HuH-7 (cell line): ENCODE results near the gene ADCY6.

Experiments
- DNase-seq: peaks from one replicate; pipeline ENCODE4 v3.0.0; 2011; ENCODE audit warnings: low spot score

ADCY6 gene

GRCh38 chr12:48815126-48816110, 26.5 kb upstream of the ADCY6 start:
- DNase-seq = peak; percentile 90

DNA sequence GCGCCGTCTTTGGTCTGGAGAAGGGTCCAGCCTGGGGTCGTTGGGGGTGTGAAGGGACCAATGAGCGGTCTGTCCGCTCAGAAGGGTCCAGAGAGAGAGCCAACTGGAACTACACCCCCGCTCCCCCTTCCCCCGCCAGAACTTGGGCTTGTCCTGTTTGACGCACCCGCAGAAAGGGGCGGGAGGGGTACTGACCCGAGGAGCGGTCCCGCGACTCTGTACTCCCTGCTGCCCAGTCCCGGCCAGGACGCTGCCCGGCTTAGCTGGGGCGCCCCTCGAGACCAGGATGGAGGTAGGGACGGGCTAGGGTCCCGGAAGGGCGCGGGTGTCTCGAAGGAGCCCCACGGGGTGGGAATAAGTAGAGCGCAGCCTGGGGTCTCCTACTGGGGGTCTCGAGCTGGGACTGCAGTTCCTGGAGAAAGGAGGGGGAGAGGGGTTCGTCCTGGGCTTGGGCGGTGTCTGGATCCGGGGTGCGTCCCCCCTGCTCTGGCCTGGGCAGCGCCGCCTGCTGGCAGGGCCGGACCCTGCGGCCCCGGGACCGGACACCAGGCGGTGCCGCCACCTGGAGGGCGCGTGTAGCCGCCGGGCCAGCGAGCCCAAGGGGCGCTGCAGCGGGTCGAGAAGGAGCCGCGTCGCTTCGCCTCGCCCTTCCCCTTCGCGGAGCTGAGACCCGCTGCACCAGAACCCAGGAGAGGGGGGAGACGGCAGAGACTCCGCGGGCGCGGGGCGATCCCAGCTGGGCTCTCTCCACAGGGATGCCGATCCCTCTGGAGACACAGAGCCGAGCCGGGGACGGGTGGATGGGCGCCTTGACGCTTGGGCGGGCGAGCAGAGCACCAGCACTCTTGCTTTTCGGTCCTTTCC, 25.6 kb upstream of the ADCY6 start:
- peak; percentile 92 for DNase-seq

- DNase-seq = no peak
These were observed 24.8 kb upstream of the ADCY6 start for GRCh38 chr12:48813465-48814261.

- DNase-seq = no peak
These were observed 23.5 kb upstream of the ADCY6 start for GRCh38 chr12:48812389-48812788.

DNA sequence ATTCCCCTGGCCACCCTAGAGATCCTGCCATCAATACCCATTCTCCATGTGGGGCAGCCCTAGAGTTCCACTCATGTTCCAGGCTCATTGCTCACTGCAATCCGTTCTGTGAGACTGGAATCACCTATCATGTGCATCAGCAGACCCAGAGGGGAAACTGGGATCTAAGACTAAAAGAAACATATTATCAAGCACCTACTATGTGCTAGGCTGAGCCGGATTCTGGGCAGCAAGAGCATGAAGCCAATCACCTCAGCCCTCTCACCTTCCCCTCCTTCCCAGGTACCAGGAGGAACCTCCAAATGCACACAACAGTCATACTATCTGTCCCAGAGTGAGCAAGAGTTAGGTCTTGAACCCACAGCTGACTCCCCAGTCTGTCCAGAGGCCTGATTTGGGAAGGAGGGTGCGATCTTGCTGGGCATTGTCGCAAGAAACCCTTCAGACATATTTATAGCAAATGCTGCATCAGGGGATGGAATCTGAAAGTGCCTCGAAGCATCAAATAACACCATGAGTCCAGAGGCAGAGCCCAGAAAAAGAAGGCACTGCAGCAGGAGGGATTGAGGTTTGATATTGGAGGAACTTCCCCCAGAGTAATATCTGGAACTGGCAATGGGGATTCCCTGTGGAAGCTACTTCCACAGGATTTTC, 22.7 kb upstream of the ADCY6 start:
- no peak for DNase-seq

GRCh38 chr12:48810903-48811431, 22.1 kb upstream of the ADCY6 start:
- no peak for DNase-seq

- DNase-seq = no peak
These were observed 19.1 kb upstream of the ADCY6 start for GRCh38 chr12:48807981-48808380.

GRCh38 chr12:48803675-48804074, 14.8 kb upstream of the ADCY6 start:
- no peak for DNase-seq

DNA sequence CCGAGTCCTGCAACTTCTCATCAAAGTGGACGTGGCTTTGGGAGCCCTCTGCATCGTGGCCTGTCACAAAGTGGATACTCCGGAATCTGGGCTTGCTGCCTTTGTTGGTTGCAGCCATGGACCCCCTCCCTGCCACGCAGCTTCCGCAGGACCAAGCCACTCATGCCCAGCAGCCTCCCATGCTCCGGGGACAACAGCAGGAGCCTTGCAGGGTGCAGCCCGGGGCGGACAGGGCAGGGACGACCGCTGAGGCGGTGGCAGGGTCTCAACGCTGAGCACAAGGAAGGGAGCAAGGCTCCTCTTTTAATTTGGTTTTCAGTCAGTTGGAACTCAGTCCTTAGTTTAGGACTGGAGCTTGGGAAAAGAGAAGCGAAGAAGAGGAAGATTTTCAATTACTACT, 12.1 kb upstream of the ADCY6 start:
- no peak for DNase-seq

DNA sequence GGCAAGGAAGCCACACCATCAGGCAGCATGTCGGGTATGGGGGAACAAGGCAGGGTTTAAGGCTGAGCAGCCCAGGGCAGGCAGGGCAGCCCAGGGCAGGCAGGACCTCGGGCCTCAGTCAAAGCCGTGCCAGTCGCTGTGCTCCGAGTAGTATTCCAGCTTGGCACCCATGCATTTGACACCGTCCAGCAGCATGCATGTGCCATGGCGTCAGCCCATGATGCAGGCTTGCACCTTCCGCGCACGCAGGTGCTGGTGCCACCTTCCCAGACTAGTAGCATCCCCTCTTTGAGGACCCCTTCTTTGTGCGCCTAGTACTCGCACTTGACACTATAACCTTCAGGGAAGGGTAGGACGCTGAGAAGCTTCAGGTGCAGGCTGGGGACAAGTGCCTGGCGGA, 11.6 kb upstream of the ADCY6 start:
- DNase-seq = no peak

- no peak for DNase-seq
These were observed 8.1 kb upstream of the ADCY6 start for GRCh38 chr12:48796976-48797375.

DNA sequence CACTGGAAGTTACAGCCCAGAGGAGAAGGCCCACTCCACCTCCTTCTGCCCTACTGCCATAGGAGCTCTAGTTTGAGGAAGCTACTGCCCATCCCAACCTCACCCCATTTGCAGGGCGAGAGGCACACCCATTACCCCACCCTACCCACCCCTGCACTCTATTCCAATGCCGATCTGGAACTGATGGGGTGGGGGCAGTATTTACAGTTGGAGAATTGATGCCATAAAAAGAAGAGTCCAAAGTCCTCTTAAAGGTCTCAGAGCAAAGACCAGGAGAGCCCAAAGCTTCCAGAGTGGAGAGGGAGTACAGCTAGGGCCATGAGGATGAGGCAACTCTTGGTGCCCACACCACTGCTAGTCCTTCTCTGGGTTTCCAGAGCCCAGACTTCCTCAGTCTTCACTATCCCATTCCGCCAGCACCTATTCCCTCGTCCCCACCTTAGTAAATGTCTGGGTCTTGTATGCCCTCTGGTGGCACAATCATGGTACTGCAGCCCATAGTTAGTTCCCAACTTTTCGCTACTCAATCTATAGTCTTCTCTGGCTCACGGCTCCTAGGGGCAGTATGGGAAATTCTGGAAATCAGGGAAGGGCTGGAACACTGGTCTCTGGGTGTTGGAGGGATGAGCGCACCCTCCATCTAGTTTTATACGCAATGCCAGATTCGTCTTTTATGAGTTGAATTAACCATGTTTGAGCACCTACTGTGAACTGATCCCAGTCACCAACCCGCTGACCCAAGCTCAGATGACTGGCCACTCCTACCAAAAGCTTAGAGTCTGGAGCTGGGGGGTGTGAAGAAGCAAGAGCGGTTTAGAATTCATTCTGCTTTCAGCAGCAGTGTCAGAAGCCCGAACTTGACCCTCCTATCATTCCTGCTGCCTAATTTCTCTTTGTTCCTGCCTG, 6.9 kb upstream of the ADCY6 start:
- DNase-seq = peak; percentile 94

GRCh38 chr12:48794870-48795269, 6.0 kb upstream of the ADCY6 start:
- DNase-seq = no peak

DNA sequence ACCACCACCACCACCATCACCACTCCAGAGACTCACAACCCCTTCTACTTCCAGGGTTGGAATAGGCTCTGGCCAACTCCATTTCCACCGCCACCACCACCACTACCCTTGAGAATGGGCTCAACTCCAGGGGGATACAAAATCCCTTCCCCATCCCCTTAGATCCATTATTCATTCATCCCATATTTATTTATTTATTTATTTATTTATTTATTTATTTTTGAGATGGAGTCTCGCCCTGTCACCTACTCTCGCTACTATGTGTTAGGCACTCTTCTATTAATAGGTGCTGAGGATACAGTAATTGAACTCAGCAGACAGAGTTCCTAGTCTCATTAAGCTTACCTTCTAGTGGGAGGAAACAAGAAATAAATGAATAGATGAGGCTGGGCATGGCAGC, 4.8 kb upstream of the ADCY6 start:
- no peak for DNase-seq

DNA sequence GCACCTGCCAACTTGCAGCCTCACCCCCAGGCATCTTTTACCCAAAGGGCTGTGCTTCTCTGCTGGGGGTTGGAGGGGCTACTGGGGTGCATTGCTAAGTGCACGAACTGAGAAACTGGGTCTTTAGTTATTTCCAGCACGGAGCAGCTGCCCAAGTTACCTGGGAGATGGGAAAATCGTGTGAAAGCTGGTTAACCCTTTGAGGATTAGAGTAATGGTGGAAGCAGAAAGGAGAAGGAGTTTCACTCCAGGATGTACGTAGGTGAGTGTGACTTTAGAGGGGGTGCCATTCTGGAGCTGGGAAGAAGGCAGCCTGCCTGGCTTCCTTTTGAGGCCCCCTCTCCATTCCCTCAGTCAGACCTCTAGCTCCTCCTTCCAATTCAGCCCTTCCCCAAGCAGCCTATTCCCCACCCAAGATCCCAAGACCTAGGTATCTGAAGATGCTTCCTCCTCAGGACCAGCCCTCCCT, 1.0 kb upstream of the ADCY6 start:
- DNase-seq = no peak

DNA sequence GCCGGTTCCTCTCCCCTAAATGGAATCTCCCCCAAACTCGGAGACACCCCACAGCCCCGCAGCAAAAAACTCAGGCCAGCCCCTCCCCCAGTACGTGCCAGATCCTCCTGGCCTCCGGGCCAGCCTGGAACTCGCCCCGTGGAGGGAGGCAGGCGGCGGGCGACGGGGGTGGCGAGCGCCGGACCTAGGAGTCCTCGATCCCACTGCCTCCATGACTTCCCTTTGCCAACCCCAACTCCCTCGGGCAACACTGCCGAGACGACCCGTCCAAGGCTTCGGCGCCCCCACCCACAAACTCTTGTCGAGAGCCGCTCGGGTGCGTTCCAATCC, 400 bp downstream of the ADCY6 start:
- no peak for DNase-seq

DNA sequence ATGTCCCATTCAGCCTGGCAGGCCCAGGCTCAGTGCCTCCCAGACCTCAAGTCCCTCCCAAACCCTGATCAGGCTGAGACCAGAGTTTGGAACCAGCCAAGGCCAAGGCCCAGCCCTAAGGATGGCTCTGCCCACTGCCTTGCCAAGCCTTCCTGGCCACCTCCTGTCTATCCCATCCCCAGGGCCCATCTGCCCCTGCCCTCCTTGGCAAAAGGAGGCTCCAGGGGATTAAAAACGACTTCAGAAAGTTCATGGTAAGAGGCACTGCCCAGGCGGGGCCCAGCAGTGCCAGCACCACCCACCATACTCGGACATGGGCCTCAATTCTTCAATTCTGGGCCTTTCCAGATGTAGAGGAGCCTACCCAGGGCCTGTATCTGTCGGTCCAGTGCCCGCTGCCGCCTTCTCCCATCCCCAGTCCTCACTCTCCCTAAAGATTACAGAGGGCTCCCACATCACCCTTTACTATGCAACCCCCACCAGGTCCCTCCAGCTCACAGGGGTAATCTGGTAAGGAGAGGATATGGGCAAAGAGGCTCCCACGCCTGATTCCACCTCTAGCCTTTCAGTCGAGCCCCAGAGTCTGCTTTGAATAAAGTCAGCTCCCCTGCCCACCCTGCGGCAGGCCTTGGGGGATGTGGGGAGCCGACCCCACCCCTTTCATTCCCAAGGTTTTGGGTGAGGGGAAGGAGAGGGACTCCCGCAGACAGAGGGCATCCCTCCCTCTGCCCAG, 932 bp downstream of the ADCY6 start:
- DNase-seq = no peak

GRCh38 chr12:48786591-48787544, 2.0 kb downstream of the ADCY6 start:
- DNase-seq = no peak
